Stimulated activated CD4-positive, alpha-beta T cell treated with anti-CD3 and anti-CD28 coated beads, Interleukin-1b, Interleukin-23, amount 100 ng/mL, for 48 hours (primary cell): ENCODE data around the gene FAM81B.
"Not testable (repeated sequence)": the region's sequence is repeated elsewhere in the genome, so short reads cannot be mapped to it uniquely, and the experiment has no call there.

Source experiments
- DNase-seq: peaks from one replicate; pipeline ENCODE4 v3.0.0-alpha.2; 2020

The FAM81B gene, protein sequence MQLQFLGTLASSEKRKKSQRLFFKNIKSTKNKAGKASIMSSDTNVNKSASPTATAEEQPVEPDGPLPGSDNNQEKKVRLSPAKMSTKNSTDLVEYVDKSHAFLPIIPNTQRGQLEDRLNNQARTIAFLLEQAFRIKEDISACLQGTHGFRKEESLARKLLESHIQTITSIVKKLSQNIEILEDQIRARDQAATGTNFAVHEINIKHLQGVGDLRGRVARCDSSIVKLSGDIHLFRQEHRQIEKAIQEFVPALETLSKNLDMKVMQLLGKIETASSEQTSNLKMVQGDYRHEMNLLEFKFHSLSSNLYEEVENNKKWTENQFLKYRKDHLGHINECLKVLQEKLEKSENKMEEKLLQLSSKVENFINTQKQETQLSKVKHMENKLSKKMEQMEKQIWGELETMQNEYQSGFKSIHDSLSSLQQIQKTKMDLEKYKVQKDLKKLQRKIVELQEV

DNA sequence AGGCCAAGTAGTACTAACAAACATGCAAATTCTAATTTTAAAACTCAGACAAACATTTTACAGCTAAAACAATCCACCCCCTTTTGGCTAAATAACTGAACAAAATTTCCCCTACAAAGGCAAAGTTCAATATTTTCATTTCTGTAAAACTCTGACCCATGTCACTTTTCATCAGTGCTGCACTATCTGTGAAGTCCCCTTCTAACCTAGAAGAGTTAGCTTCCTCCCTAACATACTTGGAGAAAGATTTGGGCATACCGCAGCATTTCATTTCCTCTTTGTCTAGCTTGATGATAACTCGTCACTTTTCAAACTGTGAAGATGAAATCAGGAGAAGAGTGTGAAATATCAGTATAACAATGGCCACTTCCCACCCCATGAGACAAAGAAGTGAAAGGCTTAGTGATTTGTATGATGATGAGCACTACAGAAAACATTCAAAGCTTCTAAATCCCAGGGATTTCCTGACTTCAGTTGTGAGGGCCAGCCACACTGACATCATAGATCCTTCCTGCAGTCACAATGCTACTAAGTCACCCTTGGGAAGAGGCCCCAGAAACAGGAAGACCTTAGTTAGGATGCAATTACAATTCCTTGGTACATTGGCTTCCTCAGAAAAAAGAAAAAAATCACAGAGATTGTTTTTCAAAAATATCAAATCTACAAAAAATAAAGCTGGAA lies at the start of gene FAM81B:
Gene FAM81B, plus strand, starts transcription at position 555 of the 681 bp plus-strand sequence. Its CDS starts 24 bp downstream, at position 579.
- DNase-seq, result no peak

GRCh38 chr5:95341444-95341843 lies 49.7 kb upstream of the FAM81B start:
- DNase-seq, result not testable (repeated sequence)

DNA sequence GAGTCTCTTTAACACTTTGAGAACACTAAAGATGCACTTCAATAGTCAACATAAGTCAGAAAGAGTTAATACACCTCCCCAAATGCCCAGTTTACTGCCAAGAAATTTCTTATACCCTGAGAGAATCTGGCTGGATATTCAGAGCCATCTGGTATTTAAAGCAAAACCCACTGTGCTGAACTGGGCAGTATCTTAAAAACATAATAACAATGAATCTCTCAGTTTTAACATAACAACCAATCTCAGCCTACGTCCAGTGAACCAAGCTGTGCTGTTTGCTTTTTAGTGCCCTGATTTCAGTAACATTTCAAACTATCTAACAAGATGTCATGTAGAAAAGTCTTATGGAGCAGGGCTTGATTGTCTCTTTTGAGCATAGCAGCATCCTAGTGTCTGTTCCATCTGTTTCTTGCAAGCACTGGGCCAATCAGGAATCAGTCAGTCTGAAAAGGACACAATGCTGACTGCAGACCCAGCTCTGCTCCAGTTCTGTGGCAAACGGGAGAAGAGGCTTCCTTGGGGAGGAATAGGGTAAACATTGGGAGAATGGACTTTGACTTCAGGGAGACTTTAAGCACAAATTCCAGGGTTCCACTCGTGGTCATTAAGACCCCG lies 43.6 kb upstream of the FAM81B start:
- DNase-seq, result no peak

DNA sequence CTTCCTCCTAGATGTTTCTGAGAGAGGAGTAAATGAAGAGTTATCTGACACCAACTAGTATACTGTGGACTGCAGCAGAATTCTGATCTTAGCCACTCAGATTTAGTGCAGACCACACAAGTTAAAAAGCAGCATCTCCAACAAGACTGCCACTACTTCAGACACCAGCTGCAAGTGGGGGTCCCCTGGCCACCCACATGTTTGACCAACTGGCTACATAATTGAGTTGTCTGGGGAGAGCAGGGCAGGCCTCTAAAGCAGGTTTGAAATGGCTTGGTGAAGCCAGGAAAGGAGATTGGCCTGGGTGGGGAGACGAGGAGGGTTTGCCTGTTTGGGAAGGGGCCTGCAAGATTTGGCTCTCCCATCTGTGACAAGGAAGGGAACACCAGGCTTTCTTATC lies 40.5 kb upstream of the FAM81B start:
- no peak for DNase-seq

GRCh38 chr5:95352691-95353090 lies 38.5 kb upstream of the FAM81B start:
- DNase-seq, result no peak

GRCh38 chr5:95358320-95358719 lies 32.8 kb upstream of the FAM81B start:
- DNase-seq, result no peak

- no peak for DNase-seq
Measured at GRCh38 chr5:95358848-95359247, 32.3 kb upstream of the FAM81B start.

- DNase-seq, result not testable (repeated sequence)
Measured at GRCh38 chr5:95360667-95361066, 30.5 kb upstream of the FAM81B start.

DNA sequence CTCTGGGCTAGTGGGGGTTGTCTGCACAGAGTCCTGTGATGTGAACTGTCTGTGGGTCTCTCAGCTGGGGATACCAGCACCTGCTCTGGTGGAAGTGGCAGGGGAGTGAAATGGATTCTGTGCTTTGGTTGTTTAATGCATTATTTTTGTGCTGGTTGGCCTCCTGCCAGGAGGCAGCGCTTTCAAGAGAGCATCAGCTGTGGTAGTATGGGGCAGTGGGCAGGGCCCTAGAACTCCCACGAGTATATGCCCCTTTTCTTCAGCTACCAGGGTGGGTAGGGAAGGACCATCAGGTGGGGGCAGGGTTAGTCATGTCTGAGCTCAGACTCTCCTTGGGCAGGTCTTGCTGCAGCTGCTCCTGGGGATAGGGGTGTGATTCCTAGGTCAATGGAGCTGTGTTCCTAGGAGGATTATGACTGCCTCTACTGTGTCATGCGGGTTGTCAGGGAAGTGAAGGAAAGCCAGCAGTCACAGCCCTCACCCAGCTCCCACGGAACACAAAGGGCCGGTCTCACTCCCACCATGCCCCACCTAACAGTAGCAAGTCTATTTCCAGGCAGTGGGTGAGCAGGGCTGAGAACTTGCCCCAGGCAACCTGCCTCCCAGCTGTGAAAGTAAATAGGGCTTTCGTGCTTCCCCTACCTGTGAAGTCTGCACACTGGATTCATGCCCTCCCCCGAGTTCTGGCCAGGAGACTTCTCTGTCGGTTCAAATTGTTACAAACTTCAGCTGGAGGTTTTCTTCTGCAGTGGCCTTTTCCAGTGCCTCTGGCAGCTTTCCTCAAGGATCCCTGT lies 25.7 kb upstream of the FAM81B start:
- no peak for DNase-seq

DNA sequence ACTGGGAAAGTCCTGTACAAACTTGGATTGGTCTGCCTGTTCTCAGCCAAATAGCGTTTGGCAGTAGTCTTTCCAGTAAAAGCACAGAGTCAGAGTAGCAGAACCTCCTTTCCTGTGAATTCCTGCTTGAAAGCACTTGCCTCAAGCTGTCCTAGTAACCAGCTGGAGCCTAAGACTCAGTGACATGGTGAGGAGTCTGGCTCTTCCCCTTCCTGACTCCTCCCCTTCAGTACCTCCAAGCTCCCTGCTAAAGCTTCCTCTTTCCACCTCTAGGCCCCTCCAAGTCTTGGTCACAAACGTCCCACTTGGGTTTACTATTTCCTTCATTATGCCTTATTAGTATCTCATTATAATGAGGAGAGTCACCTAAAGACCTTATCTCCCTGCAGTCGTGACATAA lies 21.4 kb upstream of the FAM81B start:
- DNase-seq, result no peak

DNA sequence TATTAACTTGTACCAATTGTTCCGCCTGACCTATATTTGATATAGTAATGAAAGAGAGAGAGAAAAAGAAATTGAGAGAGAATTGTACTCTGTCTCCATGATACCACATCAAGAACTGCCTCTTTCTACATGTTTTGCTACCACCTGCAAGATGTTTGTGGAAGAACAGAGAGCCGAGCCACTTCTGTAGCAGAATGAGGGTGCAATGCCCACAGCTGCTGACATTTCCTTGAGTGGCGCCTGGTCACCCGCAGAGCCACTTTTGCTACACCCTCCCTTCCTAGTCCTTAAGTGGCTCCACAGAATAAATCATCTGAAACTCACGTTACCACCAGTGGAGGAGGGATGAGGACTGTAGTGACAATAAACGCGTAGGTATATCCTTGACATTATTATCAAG lies 17.1 kb upstream of the FAM81B start:
- no peak for DNase-seq

DNA sequence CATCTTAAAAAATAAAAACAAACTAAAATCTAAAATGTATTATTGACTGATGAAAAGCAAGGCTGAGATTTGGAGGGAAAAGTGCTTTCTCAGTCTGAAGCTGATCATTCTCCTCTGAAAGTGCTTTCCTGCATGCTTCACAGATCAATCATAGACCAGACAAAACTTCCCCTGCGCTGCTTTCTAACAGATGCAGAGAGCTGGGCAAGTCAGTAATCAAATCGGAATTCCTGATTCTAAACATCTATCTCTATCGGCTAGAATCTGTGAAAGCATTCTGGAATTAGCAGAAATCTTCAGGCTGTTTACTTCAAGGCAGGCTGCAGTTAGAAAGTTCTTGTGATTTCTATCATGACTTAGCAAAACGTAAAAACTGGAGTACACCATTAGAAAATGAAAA lies 15.6 kb upstream of the FAM81B start:
- DNase-seq, result no peak

- DNase-seq, result no peak
Measured at GRCh38 chr5:95379133-95379532, 12.0 kb upstream of the FAM81B start.

DNA sequence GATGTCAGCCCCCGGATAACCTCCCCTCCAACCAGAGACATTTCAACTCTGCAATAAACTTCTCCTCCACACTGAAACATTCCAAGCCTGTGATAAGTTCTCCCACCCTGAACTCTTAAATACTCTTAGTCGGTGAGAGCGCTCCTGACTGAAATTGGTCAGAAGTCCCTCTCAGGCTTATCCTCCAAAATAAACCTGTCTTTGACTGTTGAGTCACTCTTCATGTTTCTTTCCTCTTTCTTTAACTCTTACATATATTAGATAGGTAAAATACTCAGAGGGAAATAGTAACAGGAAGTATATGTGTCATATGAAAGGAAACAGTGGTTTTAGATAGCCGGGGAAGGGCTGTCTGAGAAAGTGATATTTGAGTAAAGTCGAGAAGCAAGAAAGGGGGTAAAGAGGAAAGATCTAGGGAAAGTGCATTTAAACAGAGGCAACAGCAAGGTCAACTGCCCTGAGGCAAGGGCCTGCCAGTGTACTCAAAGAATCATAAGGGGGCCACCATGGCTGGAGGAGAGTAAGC lies 11.0 kb upstream of the FAM81B start:
- no peak for DNase-seq

- DNase-seq, result no peak
Measured at GRCh38 chr5:95382801-95383200, 8.4 kb upstream of the FAM81B start.

DNA sequence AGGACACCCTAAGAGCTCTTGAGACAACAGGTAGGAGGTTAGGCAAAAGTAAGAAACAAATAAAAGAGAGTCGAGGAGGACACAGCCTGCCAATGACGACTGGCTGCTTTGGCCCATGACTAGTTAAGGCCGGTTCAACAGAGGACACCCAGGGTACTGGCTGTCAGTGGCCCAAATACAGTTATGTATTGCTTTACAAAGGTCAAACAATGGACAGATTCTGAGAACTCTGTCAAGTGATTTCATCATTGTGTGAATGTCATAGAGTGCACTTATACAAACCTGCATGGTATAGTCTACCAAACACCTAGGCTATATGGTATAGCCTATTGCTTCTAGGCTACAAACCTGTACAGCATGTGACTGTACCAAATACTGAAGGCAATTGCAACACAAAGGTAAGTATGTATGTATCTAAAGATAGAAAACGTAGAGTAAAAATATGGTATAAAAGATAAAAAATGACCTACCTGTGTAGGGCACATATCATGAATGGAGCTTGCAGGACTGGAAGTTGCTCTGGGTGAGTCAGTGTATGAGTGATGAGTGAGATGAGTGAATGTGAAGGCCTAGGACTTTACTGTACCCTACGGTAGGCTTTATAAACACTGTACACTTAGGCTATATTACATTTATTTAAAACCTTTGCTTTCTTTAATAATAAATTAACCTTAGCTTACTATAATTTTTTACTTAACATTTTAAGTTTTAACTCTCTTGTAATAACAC lies 6.5 kb upstream of the FAM81B start:
- DNase-seq, result no peak

DNA sequence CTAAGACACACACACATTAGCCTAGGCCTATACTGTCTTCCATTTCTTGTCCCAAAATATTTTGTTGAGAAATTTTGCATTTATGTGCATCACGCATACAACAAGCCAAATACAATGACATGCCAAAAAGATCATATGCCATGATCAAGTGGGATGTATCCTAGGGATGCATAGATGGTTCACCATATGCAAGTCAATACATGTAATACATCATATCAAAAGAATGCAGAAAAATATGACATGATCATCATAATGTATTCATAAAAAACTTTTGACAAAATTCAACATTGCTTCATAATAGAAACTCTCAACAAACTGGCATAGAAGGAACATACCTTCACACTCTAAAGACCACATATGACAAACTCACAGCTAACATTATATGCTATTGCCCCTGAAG lies 5.8 kb upstream of the FAM81B start:
- DNase-seq, result no peak

DNA sequence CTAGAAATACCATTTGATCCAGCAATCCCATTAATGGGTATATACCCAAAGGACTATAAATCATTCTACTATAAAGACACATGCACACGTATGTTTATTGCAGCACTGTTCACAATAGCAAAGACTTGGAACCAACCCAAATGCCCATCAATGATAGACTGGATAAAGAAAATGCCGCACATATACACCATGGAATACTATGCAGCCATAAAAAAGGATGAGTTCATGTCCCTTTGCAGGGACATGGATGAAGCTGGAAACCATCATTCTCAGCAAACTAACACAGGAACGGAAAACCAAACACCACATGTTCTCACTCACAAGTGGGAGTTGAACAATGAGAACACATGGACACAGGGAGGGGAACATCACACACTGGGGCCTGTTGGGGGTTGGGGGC lies 799 bp downstream of the FAM81B start:
- not testable (repeated sequence) for DNase-seq

DNA sequence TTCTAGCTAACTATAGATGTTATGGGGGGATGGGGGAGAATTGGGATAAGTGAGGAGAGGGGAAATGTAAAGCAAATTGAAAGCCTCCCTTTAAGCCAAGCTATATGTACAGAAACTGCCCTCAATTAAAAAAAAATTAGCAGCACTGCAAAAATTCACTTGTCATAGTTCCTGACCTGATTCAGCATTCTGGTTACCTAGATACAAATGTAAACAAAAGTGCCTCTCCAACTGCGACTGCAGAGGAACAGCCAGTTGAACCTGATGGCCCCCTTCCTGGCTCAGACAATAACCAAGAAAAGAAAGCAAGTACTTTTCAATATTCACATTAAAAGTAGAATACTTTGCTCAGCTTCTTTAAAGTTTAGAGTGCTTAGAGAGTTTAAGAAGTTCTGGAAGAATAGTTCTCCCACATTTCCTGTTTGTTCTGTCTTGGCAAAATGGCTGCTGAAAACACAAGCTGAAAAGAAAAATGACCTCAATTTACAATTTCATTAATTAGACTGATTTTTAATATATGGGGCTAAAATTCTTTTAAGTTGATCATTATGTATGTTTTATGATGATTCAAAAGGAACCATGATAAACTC lies 1.5 kb downstream of the FAM81B start:
- DNase-seq, result no peak

DNA sequence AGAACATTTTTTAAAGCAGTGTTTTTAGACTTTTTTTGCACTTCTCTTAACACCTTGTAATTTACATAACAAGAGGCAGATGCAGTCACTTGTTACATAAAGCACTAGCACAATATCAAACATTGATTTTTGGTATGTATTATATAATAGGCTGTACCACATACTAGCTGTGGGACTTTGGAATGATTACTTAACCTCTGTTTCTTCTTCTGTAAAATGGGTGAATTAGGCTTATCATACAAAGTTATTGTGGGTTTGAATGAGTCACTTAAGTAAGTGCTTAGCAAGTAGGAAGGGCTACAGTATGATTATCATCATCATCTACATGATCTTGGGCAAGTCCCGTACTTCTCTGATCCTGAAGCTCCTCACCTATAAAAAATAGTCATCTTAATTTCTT lies 2.1 kb downstream of the FAM81B start:
- DNase-seq, result no peak

GRCh38 chr5:95398989-95399388 lies 7.8 kb downstream of the FAM81B start:
- DNase-seq, result no peak

- no peak for DNase-seq
Measured at GRCh38 chr5:95401626-95402025, 10.5 kb downstream of the FAM81B start.
